Measurements from ENCODE around the gene CIB4.

DNA sequence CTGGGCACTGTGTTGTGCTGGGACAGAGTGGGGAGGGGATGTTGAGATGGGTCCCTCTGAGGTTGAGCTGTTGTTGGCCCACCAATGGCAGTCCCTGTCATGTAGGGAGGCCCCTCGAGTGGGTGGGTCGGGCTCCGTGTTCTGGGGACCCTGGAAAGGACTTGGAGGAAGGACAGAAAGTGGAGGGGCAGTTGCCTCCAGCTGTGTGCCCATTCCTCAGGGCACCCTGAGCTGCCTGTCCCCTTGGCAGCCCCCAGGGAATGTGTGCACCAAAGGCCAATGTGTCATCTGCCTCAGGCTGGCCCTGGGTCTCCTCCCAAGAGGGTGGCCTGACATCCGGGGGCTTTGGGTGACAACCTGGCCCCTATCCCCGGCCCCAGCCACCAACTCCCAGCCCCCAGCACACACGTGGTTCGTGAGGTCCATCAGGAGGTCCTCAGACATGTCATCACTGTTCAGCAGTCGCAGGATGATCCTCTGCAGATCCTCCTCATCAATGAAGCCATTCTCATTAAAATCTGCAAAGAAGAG lies 57.7 kb downstream of the CIB4 start:
- TF ChIP-seq, protein P1, sequence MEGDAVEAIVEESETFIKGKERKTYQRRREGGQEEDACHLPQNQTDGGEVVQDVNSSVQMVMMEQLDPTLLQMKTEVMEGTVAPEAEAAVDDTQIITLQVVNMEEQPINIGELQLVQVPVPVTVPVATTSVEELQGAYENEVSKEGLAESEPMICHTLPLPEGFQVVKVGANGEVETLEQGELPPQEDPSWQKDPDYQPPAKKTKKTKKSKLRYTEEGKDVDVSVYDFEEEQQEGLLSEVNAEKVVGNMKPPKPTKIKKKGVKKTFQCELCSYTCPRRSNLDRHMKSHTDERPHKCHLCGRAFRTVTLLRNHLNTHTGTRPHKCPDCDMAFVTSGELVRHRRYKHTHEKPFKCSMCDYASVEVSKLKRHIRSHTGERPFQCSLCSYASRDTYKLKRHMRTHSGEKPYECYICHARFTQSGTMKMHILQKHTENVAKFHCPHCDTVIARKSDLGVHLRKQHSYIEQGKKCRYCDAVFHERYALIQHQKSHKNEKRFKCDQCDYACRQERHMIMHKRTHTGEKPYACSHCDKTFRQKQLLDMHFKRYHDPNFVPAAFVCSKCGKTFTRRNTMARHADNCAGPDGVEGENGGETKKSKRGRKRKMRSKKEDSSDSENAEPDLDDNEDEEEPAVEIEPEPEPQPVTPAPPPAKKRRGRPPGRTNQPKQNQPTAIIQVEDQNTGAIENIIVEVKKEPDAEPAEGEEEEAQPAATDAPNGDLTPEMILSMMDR (IDR thresholded peaks at IDR 0.05) = no peak
- TF ChIP-seq EP300 (IDR thresholded peaks at IDR 0.05) = no peak
- no peak for TF ChIP-seq POLR2A (IDR thresholded peaks at IDR 0.05)

Measured in ovary (tissue), 3 donors.